Measurements from ENCODE around the gene REPIN1. TPM values are rescaled to one million over a fixed set of nuclear protein-coding genes. Genes with fewer than 3 reads are reported as not detected.

The REPIN1 gene
- total RNA-seq, 1 donor from 2014 or later: 67.2 TPM

DNA sequence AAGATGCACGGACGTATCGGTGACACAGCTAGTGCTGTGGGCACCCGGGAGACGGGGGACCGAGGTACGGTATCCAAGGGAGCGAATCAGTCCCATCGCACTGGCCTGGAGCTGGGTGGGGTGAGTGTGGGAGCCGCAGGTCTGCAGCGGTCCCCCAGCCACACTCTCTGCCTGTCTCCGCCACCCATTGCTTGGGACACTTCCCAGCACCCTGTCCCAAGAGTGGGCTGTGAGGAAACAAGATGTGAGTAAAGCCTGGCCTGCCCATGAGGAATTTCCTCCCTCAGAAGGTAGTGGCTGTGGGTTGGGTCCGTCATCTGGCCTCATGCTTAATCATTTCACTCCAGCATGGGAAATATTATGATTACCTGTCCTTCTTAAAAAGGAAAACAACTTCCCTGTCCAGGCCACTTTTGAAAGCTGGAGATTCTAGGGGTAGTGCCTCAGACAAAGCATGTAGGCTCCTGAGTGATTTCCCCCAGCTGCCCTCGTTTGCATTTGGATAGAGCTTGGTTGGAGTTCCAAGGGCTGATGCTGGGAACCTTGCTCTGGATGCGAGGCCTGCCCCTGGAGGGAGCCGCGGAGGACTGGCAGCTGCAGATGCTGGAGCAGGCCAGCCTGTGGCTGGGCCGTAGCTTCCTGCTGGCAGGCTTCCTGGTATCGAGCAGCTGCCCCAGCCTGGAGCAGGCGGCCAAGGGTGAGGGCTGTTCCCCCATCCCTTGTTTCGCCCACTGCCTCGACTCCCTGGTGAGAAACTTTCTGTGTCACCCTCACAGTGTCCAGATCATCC, 39.1 kb upstream of the REPIN1 start:
- no peak for DNase-seq (ENCODE audit: low spot score)
- H3K27ac Mint-ChIP-seq: no peak overlapping the region
- no peaks in the 10 kb centered on the region for H3K9me3 Mint-ChIP-seq
- peaks cover 30% of the 10 kb centered on the region for H3K36me3 Mint-ChIP-seq (ENCODE audit: low read depth)
- H3K4me3 Mint-ChIP-seq: no peak overlapping the region
- H3K4me1 Mint-ChIP-seq (ENCODE audit: low read depth): peaks cover 17% of the 10 kb centered on the region
- intact Hi-C loops (cut with micrococcal nuclease): loop anchor here (10.0 kb wide), 1 partner anchor 685 kb away; no protein-coding TSS in a partner anchor
- H3K27me3 Mint-ChIP-seq (ENCODE audit: insufficient read depth): no peaks in the 10 kb centered on the region

DNA sequence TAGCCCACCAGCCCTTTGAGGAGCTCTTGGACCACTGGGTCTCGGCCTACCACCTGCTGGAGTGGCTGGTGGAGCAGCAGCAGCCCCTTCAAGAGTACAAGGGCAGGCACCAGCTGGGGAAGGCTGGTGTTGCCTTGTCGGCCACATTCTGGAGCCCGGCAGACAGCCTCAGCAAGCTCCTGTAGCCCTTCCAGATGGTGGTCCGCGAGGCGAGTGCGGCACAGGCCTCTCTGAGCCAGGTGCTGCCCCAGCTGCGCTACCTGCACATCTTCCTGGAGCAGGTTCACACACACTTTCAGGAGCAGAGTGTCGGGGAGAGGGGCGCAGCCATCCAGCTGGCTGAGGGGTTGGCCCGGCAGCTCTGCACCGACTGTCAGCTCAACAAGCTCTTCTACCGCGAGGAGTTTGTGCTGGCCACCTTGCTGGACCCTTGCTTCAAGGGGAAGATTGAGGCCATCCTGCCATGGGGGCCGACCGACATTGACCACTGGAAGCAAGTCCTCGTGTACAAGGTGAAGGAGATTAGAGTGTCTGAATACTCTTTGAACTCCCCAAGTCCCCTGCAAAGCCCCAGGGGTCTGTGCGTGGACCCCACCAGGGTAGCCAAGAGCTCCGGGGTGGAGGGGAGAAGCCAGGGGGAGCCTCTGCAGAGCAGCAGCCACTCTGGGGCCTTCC, 38.3 kb upstream of the REPIN1 start:
- no peaks in the 10 kb centered on the region for H3K27me3 Mint-ChIP-seq (ENCODE audit: insufficient read depth)
- no peak overlapping the region for H3K4me3 Mint-ChIP-seq
- no peak for DNase-seq (ENCODE audit: low spot score)
- H3K9me3 Mint-ChIP-seq: no peaks in the 10 kb centered on the region
- H3K4me1 Mint-ChIP-seq (ENCODE audit: low read depth): peaks cover 9% of the 10 kb centered on the region
- intact Hi-C loops (cut with micrococcal nuclease): no loop called here
- peaks cover 27% of the 10 kb centered on the region for H3K36me3 Mint-ChIP-seq (ENCODE audit: low read depth)
- H3K27ac Mint-ChIP-seq: no peak overlapping the region

DNA sequence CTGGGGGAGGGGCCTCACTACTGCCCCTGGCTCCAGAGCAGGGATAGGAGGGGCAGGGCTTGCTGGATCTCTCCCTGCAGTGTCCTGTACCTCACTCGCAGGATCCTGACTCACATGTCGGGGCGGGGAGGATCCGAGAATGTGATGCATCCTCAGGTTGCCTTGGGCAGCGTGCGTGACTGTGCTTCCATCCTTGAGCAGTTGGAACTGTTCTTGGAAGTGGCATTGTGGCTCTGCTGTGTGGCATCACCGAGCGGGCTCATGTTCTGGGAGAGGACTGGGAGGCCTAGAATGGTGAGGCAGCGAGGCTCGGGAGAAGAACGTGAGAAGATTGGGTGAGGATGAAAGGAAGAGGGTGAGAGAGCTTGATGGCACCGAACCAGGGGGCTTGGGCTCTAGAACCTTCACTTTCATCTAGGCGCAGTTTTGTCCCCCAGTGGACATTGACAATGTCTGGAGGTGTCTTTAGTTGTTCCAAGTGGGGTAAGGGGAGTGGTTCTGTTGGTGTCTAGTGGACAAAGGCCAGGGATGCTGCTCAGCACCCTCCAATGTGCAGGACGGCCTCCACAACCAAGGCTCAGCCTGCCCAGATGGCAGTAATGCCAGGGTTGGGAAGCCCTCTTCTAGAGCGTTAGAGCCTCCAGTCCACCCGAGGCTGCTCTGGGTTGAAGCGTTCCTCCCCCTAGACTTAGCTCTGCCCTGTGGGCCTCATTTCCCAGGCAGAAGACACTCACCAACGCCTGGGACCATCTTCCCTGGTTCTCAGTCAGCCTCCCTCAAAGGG, 35.6 kb upstream of the REPIN1 start:
- Mint-ChIP-seq H3K27me3 (ENCODE audit: insufficient read depth) (no peaks in the 10 kb centered on the region), H3K9me3 (no peaks in the 10 kb centered on the region), H3K4me3 (no peak overlapping the region), H3K36me3 (ENCODE audit: low read depth) (peaks cover 15% of the 10 kb centered on the region), H3K4me1 (ENCODE audit: low read depth) (no peaks in the 10 kb centered on the region), H3K27ac (no peak overlapping the region)
- no peak for DNase-seq (ENCODE audit: low spot score)
- intact Hi-C loops (cut with micrococcal nuclease): no loop called here

DNA sequence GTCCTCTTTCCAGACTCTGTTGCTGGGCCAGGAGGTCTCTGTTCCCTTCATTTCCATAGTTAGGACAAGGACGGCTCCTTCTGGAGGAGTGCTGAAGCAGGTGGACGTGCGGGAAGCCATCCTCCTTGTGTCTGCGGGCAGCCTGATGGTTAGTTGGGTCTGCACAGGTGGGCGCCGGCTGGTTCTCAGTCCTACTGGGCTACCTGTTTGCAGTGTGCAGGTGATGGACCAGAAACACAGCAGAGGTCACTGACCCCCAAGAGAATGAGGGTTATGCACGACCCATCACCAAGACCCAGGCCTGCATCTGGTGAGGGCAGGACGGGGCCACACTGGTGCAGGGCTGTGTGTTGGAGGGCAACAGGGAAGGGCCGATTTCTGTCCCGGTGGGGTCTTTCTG, 35.0 kb upstream of the REPIN1 start:
- H3K9me3 Mint-ChIP-seq: no peaks in the 10 kb centered on the region
- intact Hi-C loops (cut with micrococcal nuclease): no loop called here

DNA sequence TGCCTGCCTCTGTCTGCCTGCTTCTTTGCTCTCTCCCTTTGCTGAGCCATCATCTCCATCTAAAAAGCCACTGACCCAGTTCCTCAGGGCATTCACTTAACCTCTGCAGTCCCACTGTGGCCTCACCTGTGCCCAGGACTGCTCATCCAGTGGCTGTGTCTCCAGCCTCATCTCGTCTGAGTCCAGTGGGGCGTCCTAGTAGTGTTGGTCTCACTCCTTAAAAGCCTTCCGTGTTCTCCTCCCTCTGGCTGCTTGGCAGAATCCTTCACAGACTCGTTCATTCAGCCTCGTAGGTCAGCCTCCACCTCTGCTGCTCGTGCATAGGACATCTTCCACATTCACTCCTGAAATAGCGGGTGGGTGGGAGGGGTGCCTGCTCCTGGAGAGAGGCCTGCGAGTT, 34.5 kb upstream of the REPIN1 start:
- no peak for DNase-seq (ENCODE audit: low spot score)
- Mint-ChIP-seq H3K4me3 (no peak overlapping the region), H3K36me3 (ENCODE audit: low read depth) (peaks cover 11% of the 10 kb centered on the region), H3K27me3 (ENCODE audit: insufficient read depth) (no peaks in the 10 kb centered on the region), H3K9me3 (no peaks in the 10 kb centered on the region), H3K27ac (no peak overlapping the region), H3K4me1 (ENCODE audit: low read depth) (no peaks in the 10 kb centered on the region)
- intact Hi-C loops (cut with micrococcal nuclease): no loop called here

More for the DNA sequence above, 35.0 kb upstream of the REPIN1 start:
- no peaks in the 10 kb centered on the region for H3K27me3 Mint-ChIP-seq (ENCODE audit: insufficient read depth)
- H3K4me1 Mint-ChIP-seq (ENCODE audit: low read depth): no peaks in the 10 kb centered on the region
- DNase-seq (ENCODE audit: low spot score): no peak
- no peak overlapping the region for H3K27ac Mint-ChIP-seq
- H3K36me3 Mint-ChIP-seq (ENCODE audit: low read depth): peaks cover 13% of the 10 kb centered on the region
- H3K4me3 Mint-ChIP-seq: no peak overlapping the region

DNA sequence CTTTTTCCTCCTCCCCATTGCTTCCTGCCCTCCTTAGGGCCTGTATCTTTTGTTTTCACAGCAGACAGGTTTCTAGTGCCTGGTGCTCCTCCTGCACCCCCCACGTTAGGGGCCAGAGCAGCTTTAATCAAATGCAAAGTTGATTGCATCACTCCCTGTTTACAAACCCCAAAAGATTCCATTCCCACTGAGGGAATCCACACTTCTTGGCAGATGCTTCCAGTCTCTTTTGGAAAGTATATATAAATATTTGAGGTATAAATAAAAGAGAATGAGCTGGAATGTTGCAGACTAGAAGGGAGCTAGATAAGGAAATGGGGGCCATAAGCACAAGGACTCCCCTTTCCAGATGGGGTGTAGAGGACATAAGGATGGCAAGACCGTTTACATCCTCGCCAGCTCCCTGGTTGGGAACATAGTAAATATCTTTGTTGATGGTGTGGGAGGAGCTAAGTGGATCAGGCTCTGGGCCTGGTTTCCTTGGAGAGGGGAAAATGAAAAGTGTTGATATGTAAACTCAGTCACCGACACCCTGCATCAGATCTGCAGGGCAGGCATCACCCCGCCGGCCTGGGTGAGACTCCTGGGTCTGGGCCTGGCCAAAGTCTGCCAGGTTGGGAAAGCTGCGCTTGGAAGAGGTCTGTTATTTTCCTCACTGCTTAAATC, 33.4 kb upstream of the REPIN1 start:
- Mint-ChIP-seq H3K4me3 (no peak overlapping the region), H3K27ac (no peak overlapping the region), H3K27me3 (ENCODE audit: insufficient read depth) (peaks cover 4% of the 10 kb centered on the region), H3K4me1 (ENCODE audit: low read depth) (no peaks in the 10 kb centered on the region), H3K36me3 (ENCODE audit: low read depth) (peaks cover 11% of the 10 kb centered on the region), H3K9me3 (no peaks in the 10 kb centered on the region)
- intact Hi-C loops (cut with micrococcal nuclease): no loop called here
- no peak for DNase-seq (ENCODE audit: low spot score)

DNA sequence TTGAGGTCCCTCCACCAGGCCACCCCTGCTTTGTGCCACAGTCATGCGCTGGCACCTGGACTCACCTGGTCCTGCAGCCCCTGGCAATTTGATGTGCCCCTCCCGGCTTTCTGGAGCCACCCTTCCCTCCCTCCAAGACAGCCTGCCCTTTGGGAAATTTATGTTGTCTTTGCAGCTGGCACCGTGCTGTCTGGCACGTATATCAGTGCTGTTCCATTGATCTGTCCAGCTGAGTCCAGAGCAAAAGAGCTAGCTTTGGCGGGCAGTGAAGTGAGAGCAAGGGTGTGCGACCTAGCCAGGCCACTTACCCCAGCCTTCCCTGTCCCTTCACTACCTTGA, 32.9 kb upstream of the REPIN1 start:
- no peak overlapping the region for H3K4me3 Mint-ChIP-seq
- H3K9me3 Mint-ChIP-seq: no peaks in the 10 kb centered on the region
- intact Hi-C loops (cut with micrococcal nuclease): no loop called here
- H3K27me3 Mint-ChIP-seq (ENCODE audit: insufficient read depth): peaks cover 5% of the 10 kb centered on the region
- no peak overlapping the region for H3K27ac Mint-ChIP-seq
- no peak for DNase-seq (ENCODE audit: low spot score)
- peaks cover 11% of the 10 kb centered on the region for H3K36me3 Mint-ChIP-seq (ENCODE audit: low read depth)
- no peaks in the 10 kb centered on the region for H3K4me1 Mint-ChIP-seq (ENCODE audit: low read depth)

DNA sequence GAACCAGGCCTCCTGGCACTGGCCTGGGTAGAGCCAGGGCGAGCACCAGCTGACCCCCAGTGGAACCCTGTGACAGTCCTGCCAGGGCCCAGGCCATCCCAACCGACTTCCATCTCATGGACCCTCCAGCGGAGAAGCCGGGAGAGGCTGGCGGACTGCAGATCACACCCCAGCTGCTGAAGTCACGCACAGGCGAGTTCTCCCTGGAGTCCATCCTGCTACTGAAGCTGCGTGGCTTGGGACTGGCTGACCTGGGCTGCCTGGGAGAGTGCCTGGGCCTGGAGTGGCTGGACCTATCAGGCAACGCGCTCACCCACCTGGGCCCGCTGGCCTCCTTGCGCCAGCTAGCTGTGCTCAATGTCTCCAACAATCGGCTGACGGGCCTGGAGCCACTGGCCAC, 31.9 kb upstream of the REPIN1 start:
- no peaks in the 10 kb centered on the region for H3K4me1 Mint-ChIP-seq (ENCODE audit: low read depth)
- no peak overlapping the region for H3K4me3 Mint-ChIP-seq
- H3K27me3 Mint-ChIP-seq (ENCODE audit: insufficient read depth): peaks cover 8% of the 10 kb centered on the region
- H3K27ac Mint-ChIP-seq: no peak overlapping the region
- intact Hi-C loops (cut with micrococcal nuclease): no loop called here
- DNase-seq (ENCODE audit: low spot score): no peak
- H3K9me3 Mint-ChIP-seq: no peaks in the 10 kb centered on the region
- H3K36me3 Mint-ChIP-seq (ENCODE audit: low read depth): peaks cover 7% of the 10 kb centered on the region

DNA sequence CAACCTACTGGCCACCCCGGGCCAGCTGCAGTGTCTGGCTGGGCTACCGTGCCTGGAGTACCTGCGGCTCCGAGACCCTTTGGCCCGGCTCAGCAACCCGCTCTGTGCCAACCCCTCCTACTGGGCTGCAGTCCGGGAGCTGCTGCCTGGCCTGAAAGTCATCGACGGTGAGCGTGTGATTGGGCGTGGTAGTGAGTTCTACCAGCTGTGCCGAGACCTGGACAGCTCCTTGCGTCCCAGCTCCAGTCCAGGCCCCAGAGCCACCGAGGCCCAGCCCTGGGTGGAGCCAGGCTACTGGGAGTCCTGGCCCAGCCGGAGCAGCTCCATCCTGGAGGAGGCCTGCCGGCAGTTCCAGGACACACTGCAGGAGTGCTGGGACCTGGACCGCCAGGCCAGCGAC, 31.4 kb upstream of the REPIN1 start:
- Mint-ChIP-seq H3K4me3 (no peak overlapping the region), H3K36me3 (ENCODE audit: low read depth) (peaks cover 4% of the 10 kb centered on the region), H3K9me3 (no peaks in the 10 kb centered on the region), H3K27ac (no peak overlapping the region), H3K4me1 (ENCODE audit: low read depth) (no peaks in the 10 kb centered on the region), H3K27me3 (ENCODE audit: insufficient read depth) (peaks cover 12% of the 10 kb centered on the region)
- intact Hi-C loops (cut with micrococcal nuclease): no loop called here
- no peak for DNase-seq (ENCODE audit: low spot score)

DNA sequence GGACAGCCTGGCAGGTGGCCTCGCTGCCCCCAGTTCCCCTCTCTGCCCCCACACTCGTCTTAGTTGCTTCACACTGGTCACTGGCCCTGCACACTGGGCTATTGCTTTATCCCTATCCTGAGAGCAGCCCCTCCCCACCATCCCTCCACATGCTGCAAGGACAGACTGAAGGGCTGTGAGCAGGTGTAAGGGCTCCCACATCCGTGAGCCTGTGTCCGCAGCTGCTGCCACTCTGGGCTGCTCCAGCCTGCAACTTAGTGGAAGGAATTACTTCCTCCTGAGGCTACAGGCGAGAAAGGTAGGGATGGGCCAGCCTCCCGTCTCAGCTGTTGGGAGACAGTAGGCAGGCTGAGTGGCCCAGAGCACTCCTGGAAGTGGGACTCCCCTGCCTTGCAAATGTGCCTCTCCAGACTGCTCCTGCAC, 31.0 kb upstream of the REPIN1 start:
- Mint-ChIP-seq H3K4me1 (ENCODE audit: low read depth) (no peaks in the 10 kb centered on the region), H3K36me3 (ENCODE audit: low read depth) (peaks cover 4% of the 10 kb centered on the region), H3K27ac (no peak overlapping the region), H3K27me3 (ENCODE audit: insufficient read depth) (peaks cover 17% of the 10 kb centered on the region), H3K9me3 (no peaks in the 10 kb centered on the region), H3K4me3 (no peak overlapping the region)
- no peak for DNase-seq (ENCODE audit: low spot score)
- intact Hi-C loops (cut with micrococcal nuclease): no loop called here

DNA sequence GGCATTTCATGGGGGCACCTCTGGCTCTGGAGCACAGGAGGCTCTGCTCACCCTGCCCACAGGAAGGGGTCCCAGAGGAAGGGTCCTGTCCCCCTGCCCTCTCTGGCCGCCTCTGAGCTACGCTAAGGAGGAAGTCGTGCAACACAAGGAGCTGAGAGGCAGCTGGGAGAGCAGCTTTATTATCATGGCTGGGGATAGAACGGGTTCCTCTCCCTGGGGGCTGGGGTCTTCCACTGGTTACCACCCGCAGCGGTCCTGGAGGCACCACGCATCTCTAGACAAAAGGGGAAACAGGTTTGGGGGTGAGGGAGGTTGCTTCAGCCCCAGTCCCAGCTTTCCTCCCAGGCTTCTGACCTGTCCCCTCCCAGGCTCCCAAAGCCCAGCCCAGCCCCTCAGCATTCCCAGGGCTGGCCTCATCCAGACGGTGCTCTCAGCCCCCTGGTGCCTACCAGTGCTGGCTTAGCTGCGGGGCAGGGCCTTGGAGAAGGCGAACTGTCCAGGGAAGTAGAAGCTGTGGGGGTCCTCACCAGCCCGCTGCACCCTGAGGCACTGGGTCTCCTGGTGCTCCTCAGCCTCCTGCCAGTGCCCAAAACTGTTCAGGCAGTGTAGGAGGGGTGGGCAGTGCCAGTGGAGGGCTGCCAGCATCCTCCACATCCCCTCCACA, 30.3 kb upstream of the REPIN1 start:
- H3K4me3 Mint-ChIP-seq: no peak overlapping the region
- H3K9me3 Mint-ChIP-seq: no peaks in the 10 kb centered on the region
- peaks cover 4% of the 10 kb centered on the region for H3K36me3 Mint-ChIP-seq (ENCODE audit: low read depth)
- intact Hi-C loops (cut with micrococcal nuclease): no loop called here
- H3K4me1 Mint-ChIP-seq (ENCODE audit: low read depth): no peaks in the 10 kb centered on the region
- peaks cover 23% of the 10 kb centered on the region for H3K27me3 Mint-ChIP-seq (ENCODE audit: insufficient read depth)
- DNase-seq (ENCODE audit: low spot score): no peak
- no peak overlapping the region for H3K27ac Mint-ChIP-seq

DNA sequence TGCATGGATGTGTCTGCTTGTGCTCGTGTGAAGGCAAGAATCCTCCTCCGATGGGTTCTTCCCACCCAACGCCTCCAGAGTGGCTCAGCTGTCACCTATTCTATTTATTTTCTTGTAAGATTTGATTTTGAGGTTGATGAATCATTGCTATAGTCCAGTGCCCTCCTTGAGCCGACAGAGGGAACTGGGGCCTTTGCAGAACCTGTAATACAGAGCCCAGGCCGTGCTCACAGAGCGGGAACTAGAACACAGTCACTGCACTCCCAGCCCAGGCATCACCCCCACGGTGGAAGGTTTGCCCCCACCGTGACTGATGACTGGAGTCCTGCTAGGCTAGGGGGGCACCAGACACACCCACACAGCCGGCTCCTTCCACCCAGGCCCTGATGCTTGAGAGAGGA, 29.2 kb upstream of the REPIN1 start:
- Mint-ChIP-seq H3K36me3 (ENCODE audit: low read depth) (peaks cover 4% of the 10 kb centered on the region), H3K4me1 (ENCODE audit: low read depth) (no peaks in the 10 kb centered on the region), H3K9me3 (peaks cover 2% of the 10 kb centered on the region), H3K27ac (no peak overlapping the region), H3K4me3 (no peak overlapping the region), H3K27me3 (ENCODE audit: insufficient read depth) (peaks cover 32% of the 10 kb centered on the region)
- no peak for DNase-seq (ENCODE audit: low spot score)
- intact Hi-C loops (cut with micrococcal nuclease): no loop called here

Measured in activated T-helper 1 cell treated with anti-CD3 and anti-CD28 coated beads, Interleukin-12 subunit alpha, Interleukin-12 subunit beta, Interleukin-2, Interleukin-4 antibody, amounts not matched to agents 30 ng/mL and 10 ng/mL and 1 ng/mL, durations not matched to agents 14 hours and 24 hours and 36 hours (primary cell).